Kasumi-1 (cell line): Measurements from ENCODE around the gene MAST1.
A peak's percentile ranks its signal among the peaks of the same experiment; 100 is the strongest.
"Not testable (repeated sequence)": the region's sequence is repeated elsewhere in the genome, so short reads cannot be mapped to it uniquely, and the experiment has no call there.

Experiments used
- DNase-seq, 2 experiments: peaks; one replicate each; lab custom pipeline; 2025; lab: John Stamatoyannopoulos, UW

The MAST1 gene

DNA sequence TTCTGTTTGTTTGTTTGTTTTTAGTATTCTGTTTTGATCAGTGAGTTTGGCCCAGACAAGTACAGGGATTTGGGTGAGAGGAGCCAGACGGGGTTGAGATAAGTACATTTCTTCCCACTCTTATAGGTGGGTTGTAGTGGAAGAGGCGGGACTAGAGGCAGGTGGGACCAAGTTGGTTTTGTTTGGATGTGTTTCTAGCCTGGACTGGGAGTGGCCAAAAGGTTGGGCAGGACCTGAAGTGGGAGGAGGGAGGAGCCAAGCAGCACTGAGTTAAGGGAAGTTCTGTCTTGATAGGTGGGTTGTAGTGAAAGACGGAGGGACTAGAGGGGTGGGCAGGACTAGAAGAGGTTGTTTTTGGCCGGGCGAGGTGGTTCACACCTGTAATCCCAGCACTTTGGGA is 33.9 kb downstream of the MAST1 start:
- no peak for DNase-seq

DNA sequence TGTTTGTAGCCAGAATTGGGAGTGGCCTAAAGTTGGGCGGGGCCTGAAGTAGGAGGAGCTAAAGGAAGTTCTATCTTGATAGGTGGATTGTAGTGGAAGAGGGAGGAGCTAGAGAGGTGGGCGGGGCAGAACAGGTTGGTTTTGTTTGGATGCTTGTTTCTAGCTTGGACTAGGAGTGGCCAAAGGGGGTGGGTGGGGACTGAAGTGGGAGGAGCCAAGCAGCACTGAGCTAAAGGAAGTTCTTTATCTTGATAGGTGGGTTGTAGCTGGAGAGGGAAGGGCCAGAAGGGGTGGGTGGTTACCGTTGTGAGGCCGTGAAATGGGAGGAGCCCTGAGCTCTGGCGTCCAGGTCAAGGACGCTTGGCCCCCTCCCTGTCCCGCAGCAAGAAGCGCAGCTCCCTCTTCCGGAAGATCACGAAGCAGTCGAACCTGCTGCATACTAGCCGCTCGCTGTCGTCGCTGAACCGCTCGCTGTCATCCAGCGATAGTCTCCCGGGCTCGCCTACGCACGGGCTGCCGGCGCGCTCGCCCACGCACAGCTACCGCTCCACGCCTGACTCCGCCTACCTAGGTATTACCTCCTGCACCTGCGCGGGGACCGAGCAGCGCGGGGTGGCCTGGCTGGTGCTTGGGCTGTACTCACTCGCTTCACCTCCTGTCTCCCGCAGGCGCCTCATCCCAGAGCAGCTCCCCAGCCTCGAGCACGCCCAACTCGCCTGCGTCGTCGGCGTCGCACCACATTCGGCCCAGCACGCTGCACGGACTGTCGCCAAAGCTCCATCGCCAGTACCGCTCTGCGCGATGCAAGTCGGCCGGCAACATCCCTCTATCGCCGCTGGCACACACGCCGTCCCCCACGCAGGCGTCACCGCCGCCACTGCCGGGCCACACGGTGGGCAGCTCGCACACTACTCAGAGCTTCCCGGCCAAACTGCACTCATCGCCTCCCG is 34.9 kb downstream of the MAST1 start:
- DNase-seq, result no peak

DNA sequence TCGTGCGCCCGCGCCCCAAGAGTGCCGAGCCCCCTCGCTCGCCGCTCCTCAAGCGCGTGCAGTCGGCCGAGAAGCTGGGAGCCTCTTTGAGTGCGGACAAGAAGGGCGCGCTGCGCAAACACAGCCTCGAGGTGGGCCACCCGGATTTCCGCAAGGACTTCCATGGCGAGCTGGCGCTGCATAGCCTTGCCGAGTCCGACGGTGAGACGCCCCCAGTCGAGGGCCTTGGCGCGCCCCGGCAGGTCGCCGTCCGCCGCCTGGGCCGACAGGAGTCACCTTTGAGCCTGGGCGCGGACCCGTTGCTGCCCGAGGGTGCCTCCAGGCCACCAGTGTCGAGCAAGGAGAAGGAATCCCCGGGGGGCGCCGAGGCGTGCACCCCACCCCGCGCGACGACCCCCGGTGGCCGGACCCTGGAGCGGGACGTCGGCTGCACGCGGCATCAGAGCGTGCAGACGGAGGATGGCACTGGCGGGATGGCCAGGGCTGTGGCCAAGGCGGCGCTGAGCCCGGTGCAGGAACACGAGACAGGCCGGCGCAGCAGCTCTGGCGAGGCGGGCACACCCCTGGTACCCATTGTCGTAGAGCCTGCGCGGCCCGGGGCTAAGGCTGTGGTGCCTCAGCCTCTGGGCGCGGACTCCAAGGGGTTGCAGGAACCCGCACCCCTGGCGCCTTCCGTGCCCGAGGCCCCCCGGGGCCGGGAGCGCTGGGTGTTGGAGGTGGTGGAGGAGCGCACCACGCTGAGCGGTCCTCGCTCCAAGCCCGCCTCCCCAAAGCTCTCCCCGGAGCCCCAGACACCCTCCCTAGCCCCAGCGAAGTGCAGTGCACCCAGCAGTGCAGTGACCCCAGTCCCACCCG is 35.8 kb downstream of the MAST1 start:
- DNase-seq, result no peak

DNA sequence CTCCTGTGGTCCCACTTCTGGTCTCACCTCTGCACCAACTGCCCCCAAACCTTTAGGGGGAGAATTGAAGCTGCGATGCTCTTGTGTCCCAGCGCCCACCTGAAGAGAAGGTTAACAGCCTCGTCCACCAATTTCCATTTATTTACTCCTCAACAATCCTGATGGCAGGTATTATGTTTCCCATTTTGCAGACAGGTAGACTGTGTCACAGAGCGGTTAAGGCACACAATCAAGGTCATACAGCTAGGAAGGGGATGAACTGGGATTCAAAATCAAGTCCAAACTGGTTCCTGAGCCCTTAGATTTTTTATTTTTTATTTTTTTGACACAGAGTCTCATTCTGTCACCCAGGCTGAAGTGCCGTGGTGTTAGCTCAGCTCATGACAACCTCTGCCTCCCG is 36.8 kb downstream of the MAST1 start:
- DNase-seq, result no peak

GRCh38 chr19:12880551-12881171 is 42.3 kb downstream of the MAST1 start:
- DNase-seq, result peak; percentile 15 to 16

DNA sequence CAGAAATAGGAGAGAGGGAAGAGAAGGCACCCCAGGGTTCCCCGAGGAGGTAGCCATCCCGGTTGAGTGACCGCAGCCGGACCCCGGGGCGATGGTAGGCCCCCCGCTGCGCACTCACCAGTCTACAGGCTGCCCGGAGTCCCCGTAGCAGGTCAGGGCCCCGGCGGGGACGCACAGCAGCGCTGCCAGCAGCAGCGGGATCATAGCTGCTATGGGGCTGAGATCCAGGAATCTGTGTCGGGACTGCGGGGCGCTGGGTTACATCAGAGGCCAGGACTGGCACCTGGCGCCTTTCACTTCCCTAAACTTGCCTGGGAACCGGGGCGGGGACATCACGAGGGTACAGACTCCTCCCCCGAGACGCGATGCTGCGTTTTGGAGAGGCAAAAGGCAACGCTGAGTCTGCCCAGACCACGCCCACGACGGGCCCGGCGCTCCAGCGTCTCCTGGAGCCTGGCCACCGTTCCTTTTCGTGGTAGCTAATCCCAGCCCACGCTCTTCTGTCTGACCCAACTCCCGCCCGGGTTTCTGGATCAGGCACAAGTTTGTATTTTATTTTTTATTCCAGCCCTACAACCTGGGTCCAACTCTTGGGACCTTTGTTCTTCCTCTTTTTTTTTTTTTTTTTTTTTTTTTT is 43.0 kb downstream of the MAST1 start, which contains the start of gene DNASE2:
DNASE2 (minus strand) TSS at position 278 of the 637 bp plus-strand sequence; CDS start at position 204, 74 bp downstream.
- DNase-seq, result peak; percentile 95 to 96

- DNase-seq, result no peak
These were observed 44.3 kb downstream of the MAST1 start for GRCh38 chr19:12882589-12882988.

DNA sequence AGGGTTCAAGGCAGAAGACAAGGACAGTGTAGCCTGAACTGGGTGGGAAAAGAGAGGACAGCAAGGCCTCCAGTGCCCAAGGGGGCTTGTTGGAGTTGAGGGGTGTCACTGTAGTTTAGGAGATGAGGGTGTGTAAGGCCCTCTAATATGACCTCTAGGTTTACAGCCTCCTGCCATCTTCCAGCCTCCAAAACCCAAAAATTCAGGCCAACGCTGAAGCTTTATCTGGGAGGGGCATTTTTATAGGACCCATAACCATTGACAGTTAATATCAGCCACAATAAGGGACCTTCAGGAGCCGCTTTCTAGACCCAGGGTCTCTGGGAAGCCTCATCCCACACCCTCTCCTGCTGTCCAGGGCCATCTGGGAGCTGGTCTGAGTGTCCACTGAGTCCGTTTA is 45.9 kb downstream of the MAST1 start:
- DNase-seq, result no peak

- DNase-seq, result no peak
These were observed 46.3 kb downstream of the MAST1 start for GRCh38 chr19:12884627-12884925.

GRCh38 chr19:12884926-12885748 is 46.8 kb downstream of the MAST1 start:
- DNase-seq, result peak; percentile 71 to 73

DNA sequence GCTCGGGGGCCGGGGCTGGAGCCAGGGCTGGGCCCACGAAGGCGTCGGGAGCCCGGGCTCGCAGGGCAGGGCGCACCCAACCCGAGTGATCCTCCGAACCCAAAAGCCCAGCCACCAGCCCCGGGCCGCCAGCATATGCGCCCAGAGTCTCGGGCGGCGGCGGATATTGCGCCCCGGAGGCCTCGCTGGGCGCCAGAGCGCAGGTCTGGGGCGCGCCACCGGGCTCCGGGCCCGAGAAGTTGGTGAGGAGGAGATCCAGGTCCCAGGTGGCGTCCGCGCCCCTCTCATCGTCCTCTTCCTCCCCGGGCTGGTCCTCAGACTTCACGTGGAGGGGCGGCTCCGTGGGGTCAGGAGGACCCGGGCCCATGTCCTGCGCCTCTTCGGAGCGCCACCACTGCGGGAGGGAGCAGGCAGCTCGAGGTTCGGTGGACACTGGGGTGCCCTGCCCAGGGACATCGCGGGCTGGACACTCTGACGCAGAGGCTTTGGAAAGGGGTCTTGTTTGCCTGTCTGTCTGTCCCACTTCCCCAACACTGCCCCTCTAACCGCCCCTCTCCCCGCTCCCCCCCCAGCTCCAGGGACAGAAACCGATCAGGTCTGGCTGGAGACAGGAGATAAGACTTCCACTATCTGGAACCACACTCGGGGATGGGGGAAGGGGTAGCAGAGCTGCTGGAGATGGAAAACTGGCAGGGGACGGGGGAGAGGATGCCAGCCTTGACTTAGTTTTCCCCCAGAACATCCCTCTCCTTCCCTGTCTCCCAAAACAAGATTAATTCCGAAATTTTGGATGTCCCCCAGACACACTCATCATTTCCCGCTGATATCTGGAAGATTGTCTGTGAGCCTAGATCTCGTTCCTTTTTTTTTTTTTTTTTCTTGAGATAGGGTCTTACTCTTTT is 47.7 kb downstream of the MAST1 start:
- DNase-seq, result peak in 1 of 2 experiments; percentile 56

DNA sequence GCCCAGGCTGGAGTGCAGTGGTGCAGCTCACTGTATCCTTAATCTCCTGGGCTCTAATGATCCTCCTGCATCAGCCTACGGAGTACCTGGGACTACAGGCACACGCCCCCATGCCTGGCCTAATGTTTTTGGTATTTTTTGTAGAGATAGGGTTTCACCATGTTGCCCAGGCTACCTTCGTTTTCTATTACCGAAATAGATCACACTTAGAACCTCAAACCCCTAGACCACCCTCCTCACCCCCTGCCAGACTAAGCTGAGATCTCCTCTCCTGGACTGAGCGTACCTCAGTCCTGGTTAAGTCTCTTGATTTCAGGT is 48.3 kb downstream of the MAST1 start:
- DNase-seq, result no peak

GRCh38 chr19:12886969-12887747 is 48.8 kb downstream of the MAST1 start, which contains the start of gene KLF1:
KLF1 (minus strand) TSS chr19:12887201; CDS start chr19:12887140, 61 bp downstream.
- DNase-seq, result no peak

DNA sequence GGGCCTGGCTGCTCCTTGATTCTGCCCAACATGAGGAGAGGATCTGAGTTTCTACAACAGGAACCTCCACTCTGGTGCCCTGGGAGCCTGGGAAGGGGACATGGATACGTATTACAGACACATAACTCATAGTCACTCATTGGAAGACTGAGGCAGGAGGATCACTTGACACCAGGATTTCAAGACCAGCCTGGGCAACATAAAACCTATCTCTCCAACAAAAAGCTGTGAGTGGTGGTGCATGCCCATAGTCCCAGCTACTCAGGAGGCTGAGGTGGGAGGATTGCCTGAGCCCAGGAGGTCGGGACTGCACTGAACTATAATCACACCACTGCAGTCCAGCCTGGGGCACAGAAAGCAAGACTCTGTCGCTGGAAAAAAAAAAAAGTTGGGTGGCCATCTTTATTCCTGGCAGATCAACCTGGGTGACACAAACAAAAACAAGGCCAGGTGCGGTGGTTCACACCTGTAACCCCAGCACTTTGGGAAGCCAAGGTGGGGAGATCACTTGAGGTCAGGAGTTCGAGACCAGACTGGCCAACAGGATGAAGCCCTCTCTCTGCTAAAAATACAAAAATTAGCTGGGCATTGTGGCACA is 49.8 kb downstream of the MAST1 start:
- no peak for DNase-seq

DNA sequence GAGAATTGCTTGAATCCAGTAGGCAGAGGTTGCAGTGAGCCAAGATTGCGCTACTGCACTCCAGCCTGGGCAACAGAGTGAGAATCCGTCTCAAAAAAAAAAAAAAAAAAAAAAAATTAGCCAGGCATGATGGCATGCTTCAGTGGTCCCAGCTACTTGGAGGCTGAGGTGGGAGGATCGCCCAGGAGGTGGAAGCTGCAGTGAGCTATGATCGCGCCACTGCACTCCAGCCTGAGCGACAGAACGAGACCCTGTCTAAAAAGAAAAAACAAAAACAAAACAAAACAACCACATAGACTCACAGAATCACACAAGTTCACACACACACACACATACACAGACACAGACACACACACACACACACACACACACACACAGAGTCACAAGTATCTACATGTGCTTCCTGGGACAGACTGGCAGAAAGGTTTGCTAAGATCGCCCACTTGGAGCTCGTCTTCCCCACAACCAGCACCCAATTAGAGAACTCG is 52.0 kb downstream of the MAST1 start:
- not testable (repeated sequence) for DNase-seq

DNA sequence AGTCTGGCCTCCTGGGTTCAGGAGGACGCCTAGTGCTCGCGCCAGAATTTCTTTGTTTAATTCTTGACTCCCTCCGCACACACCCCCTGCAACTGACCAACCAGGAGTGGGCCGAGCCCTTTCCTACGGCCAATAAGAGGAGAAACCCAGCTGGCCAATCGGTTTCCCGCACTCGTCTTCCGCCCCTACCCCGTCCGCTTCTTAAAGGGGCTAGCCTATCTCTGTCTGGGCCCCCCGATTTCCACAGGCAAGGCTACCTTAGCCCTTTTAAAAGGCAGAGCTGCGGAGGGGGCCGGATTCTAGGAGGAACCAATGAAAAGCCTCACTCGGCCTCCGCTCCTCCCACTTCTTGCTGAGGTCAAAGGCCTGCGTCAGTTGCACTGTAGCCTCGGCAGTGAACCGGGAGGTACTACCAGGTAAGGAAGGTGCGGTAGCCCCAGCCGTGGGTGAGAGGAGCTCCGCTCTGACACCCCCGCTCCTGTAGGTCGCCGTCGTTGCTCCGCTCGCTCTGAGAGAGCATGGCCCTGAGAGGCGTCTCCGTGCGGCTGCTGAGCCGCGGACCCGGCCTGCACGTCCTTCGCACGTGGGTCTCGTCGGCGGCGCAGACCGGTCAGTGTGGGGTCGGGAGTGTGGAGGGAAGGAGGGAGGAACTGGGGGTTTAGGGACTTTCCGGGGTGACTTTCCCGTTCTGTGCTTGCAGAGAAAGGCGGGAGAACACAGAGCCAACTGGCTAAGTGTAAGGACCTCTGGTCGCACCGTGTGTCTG is 52.7 kb downstream of the MAST1 start, which contains the start of gene GCDH:
GCDH (plus strand) TSS at position 374 of the 766 bp plus-strand sequence; CDS start at position 519, 145 bp downstream.
- DNase-seq, result peak; percentile 100

- DNase-seq, result no peak
These were observed 53.3 kb downstream of the MAST1 start for GRCh38 chr19:12891553-12892021.

GRCh38 chr19:12893582-12893981 is 55.3 kb downstream of the MAST1 start:
- no peak for DNase-seq
